Stomach (tissue), 9 donors: Measurements from ENCODE around the gene SNAPC2. TPM values are rescaled to one million over a fixed set of nuclear protein-coding genes. Genes with fewer than 3 reads are reported as not detected.

Experiments used
- DNase-seq, 2 donors: peaks; one replicate each; pipeline versions ENCODE4 v3.0.0 to v3.0.0-alpha.2; 2013 to 2019
- H3K27ac ChIP-seq, 5 donors: fragments of 200-600 bp in 4 of 5; sonication (generic) in 4 of 5; one replicate each; pipeline ENCODE4 v1.5.1; 2013 to 2019; ENCODE audit warnings: mild to moderate bottlenecking in 1 of 5, moderate library complexity in 1 of 5
- H3K27me3 ChIP-seq, 3 donors: fragments of 200-600 bp; sonication (generic); one replicate each; pipeline ENCODE4 v1.5.1; 2017 to 2019; ENCODE audit warnings: mixed run types in 1 of 3
- H3K36me3 ChIP-seq, 4 donors: fragments of 200-600 bp; sonication (generic); 1 replicate in 3 of 4; 2 replicates in 1 of 4; pipeline ENCODE4 v1.5.1; 2016 to 2019
- H3K4me1 ChIP-seq, 4 donors: fragments of 200-600 bp; sonication (generic); one replicate each; pipeline ENCODE4 v1.5.1; 2016 to 2019
- H3K4me3 ChIP-seq, 4 donors: fragments of 200-600 bp; sonication (generic) in 3 of 4; one replicate each; pipeline ENCODE4 v1.5.1; 2016 to 2019; ENCODE audit warnings: mild to moderate bottlenecking in 1 of 4
- H3K9me3 ChIP-seq, 4 donors: fragments of 200-600 bp; sonication (generic); one replicate each; pipeline ENCODE4 v1.5.1; 2016 to 2019
- CTCF ChIP-seq, 7 experiments: fragments of 450-650 bp in 4 of 7; fragments of 200-600 bp in 3 of 7; sonication (generic) in 3 of 7; IDR thresholded peaks; one replicate each; pipeline ENCODE4 v1.5.1; 2016 to 2019; ENCODE audit warnings: antibody characterized with exemption in 7 of 7, control low read depth in 2 of 7, mild to moderate bottlenecking in 1 of 7
- EP300 ChIP-seq: sonication (generic); formaldehyde crosslinking; IDR thresholded peaks from one replicate; pipeline ENCODE4 v1.6.1; 2017; ENCODE audit warnings: antibody characterized with exemption
- POLR2A ChIP-seq, 4 donors: fragments of 450-650 bp; IDR thresholded peaks; one replicate each; pipeline ENCODE4 v1.6.1; 2016; ENCODE audit warnings: antibody characterized with exemption in 4 of 4, control low read depth in 2 of 4, mild to moderate bottlenecking in 1 of 4, moderate library complexity in 1 of 4
- POLR2AphosphoS5 ChIP-seq, 3 donors: sonication (generic); formaldehyde crosslinking; IDR thresholded peaks; one replicate each; pipeline ENCODE4 v1.6.1; 2016; ENCODE audit warnings: antibody characterized with exemption in 3 of 3
- WGBS, 5 donors: extraction: QIAGEN DNeasy Blood & Tissue Kit in 3 of 5; methylation state at CpG; one replicate each; pipeline versions ENCODE4 v1.1.5 to v1.1.7; 2013 to 2018; 5-methylcytosine and 5-hydroxymethylcytosine counted together
- intact Hi-C: fragments of 100-400 bp; cut with DNase I; formaldehyde crosslinking; loops from one replicate; pipeline ENCODE4 v1.15.1; 2023; ENCODE audit warnings: low total_unique reads
- polyA plus RNA-seq, 3 donors: library from polyadenylated mRNA; stranded (reverse); fragments of 200-250 nt; gene quantifications; one replicate each; pipeline ENCODE4 v1.2.3, GENCODE V29; 2013
- total RNA-seq, 5 donors: library from RNA; depleted of rRNA; stranded (reverse); fragments of >200 nt; gene quantifications; one replicate each; pipeline versions ENCODE4 v1.1.0 to v1.2.3, GENCODE V29; 2014 to 2016
- donor health status: healthy with polysubstance abuse.
- donor health status: Bipolar disorder and iron deficiency.
- donor health status: healthy.

SNAPC2 gene
- total and polyA plus RNA-seq, 8 donors: 2.3 to 22.8 (median 14.9) TPM

DNA sequence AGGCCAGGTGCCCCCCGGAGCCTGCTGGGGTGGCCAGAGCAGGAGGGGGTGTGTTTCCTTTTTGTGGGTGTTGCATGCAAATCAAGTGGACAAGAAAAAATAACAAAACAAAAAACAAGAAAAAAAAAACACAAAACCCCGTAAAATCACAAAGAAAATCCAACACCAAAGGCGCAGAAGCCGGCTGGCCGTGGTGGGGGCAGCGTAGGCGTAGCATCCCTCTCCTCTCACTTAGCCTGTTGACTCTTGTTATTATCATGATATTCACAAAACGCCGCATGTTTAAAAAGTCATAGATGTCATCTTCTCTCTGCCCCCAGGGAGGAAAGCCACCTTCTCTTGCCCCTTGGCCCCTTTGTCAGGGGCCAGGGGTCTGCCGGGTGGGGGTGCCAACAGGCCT lies 6.5 kb upstream of the SNAPC2 start:
- WGBS, 5 donors: 77 to 91% (median 82%) methylated on average over 10 of the region's 10 CpGs
- Histone ChIP-seq H3K4me3 (no peak overlapping the region), H3K27me3 (peaks cover 12 to 71% (median 45%) of the 10 kb centered on the region in 3 donors), H3K27ac (no peak overlapping the region), H3K36me3 (peaks cover 40 to 53% (median 51%) of the 10 kb centered on the region in 4 donors), H3K9me3 (no peaks in the 10 kb centered on the region), H3K4me1 (peaks cover 24 to 45% (median 28%) of the 10 kb centered on the region in 4 donors)
- TF ChIP-seq EP300: no peak
- TF ChIP-seq CTCF (IDR thresholded peaks at IDR 0.05): no peak
- no peak for TF ChIP-seq POLR2AphosphoS5 (IDR thresholded peaks at IDR 0.05)
- no peak for TF ChIP-seq POLR2A (IDR thresholded peaks at IDR 0.05)
- intact Hi-C loops: no loop called here
- no peak for DNase-seq

- Histone ChIP-seq H3K27ac (no peak overlapping the region), H3K9me3 (no peaks in the 10 kb centered on the region), H3K36me3 (peaks cover 37 to 48% (median 46%) of the 10 kb centered on the region in 4 donors), H3K4me3 (no peak overlapping the region), H3K27me3 (peaks cover 12 to 75% (median 50%) of the 10 kb centered on the region in 3 donors), H3K4me1 (peaks cover 24 to 45% (median 31%) of the 10 kb centered on the region in 4 donors)
- intact Hi-C loops: no loop called here
- no peak for DNase-seq
- WGBS, 5 donors: 58 to 61% (median 58%) methylated on average over 10 to 12 of the region's 12 CpGs
- no peak for TF ChIP-seq POLR2A (IDR thresholded peaks at IDR 0.05)
- no peak for TF ChIP-seq EP300
- no peak for TF ChIP-seq CTCF (IDR thresholded peaks at IDR 0.05)
- no peak for TF ChIP-seq POLR2AphosphoS5 (IDR thresholded peaks at IDR 0.05)
These were observed 6.0 kb upstream of the SNAPC2 start for GRCh38 chr19:7914099-7914498.

- Histone ChIP-seq H3K9me3 (no peaks in the 10 kb centered on the region), H3K27ac (no peak within 1 kb of the TSS), H3K36me3 (peaks cover 35 to 43% (median 41%) of the 10 kb centered on the region in 4 donors), H3K27me3 (peaks cover 12 to 81% (median 52%) of the 10 kb centered on the region in 3 donors), H3K4me1 (peaks cover 28 to 51% (median 36%) of the 10 kb centered on the region in 4 donors), H3K4me3 (no peak within 1 kb of the TSS)
- WGBS, 5 donors: 37 to 57% (median 46%) methylated on average over 7 to 12 of the region's 12 CpGs
- TF ChIP-seq POLR2A (IDR thresholded peaks at IDR 0.05) (no peak), EP300 (no peak), POLR2AphosphoS5 (IDR thresholded peaks at IDR 0.05) (no peak), CTCF (IDR thresholded peaks at IDR 0.05) (no peak)
- no peak for DNase-seq
- intact Hi-C loops: no loop called here
These were observed 5.5 kb upstream of the SNAPC2 start, which contains the start of gene TGFBR3L for GRCh38 chr19:7914598-7915045. Gene TGFBR3L, plus strand, starts transcription at chr19:7914830.

- Histone ChIP-seq H3K27me3 (peaks cover 12 to 83% (median 52%) of the 10 kb centered on the region in 3 donors), H3K27ac (no peak overlapping the region), H3K36me3 (peaks cover 27 to 35% (median 33%) of the 10 kb centered on the region in 4 donors), H3K4me1 (peaks cover 32 to 55% (median 41%) of the 10 kb centered on the region in 4 donors), H3K4me3 (peak overlapping the region in 2 of 4 donors; percentile 47 to 51), H3K9me3 (no peaks in the 10 kb centered on the region)
- intact Hi-C loops: no loop called here
- WGBS, 5 donors: 39 to 48% (median 44%) methylated on average over 22 to 24 of the region's 24 CpGs
- DNase-seq: no peak
- TF ChIP-seq EP300 (no peak), POLR2AphosphoS5 (IDR thresholded peaks at IDR 0.05) (no peak), POLR2A (IDR thresholded peaks at IDR 0.05) (no peak), CTCF (IDR thresholded peaks at IDR 0.05) (no peak)
These were observed 4.7 kb upstream of the SNAPC2 start for GRCh38 chr19:7915250-7916102.
